Measurements from ENCODE around the gene SPIN3.
"Not testable (repeated sequence)": the region's sequence is repeated elsewhere in the genome, so short reads cannot be mapped to it uniquely, and the experiment has no call there.

Gene SPIN3

GRCh38 chrX:56995271-56995994 lies at the start of gene SPIN3:
Gene SPIN3 (minus strand): TSS chrX:56995541. CDS start chrX:56994947, 594 bp downstream.
- peak; percentile 38 to 47 for DNase-seq (ENCODE audit: low read depth in 2 of 2)

DNA sequence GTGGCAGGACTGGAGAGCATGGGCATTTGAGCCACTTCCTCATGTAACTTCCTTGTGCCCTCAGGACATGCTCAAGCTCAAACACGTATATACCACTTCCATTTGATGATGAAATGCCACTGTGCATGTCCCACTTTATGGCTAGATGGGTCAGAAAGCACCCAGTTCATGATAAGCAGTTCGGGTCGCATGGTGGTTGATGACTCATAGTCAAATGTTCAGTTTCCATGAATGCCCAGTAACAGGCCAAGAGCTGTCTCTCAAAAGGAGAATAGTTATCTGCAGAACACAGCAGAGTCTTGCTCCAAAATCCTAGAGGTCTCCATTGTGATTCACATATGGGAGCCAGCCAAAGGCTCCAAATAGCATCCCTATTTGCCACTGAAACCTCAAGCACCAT lies 48.9 kb upstream of the SPIN3 start:
- DNase-seq (ENCODE audit: low read depth in 2 of 2), result no peak

- DNase-seq (ENCODE audit: low read depth in 2 of 2), result not testable (repeated sequence)
Measured at GRCh38 chrX:57037265-57037664, 41.9 kb upstream of the SPIN3 start.

- no peak for DNase-seq (ENCODE audit: low read depth in 2 of 2)
Measured at GRCh38 chrX:56994375-56995270, 718 bp downstream of the SPIN3 start.

DNA sequence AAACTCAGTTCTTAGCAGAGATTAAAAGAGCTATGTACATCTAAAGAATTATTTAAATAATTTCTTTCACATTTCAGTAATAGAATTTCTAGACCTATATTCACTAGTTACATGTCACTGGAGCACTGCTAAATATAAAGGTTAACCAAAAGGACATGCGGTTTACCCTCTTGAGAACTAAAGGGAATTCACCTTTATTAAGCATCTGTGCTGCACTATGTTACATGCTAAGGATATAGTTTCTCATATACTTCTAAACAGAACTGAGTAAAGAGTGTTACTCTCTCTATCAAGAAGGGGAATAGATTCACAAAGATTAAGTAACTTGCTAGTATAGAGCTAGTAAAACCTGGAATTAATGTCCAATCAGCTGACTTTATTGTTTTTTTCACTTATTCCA lies 7.6 kb downstream of the SPIN3 start:
- DNase-seq (ENCODE audit: low read depth in 2 of 2), result no peak

DNA sequence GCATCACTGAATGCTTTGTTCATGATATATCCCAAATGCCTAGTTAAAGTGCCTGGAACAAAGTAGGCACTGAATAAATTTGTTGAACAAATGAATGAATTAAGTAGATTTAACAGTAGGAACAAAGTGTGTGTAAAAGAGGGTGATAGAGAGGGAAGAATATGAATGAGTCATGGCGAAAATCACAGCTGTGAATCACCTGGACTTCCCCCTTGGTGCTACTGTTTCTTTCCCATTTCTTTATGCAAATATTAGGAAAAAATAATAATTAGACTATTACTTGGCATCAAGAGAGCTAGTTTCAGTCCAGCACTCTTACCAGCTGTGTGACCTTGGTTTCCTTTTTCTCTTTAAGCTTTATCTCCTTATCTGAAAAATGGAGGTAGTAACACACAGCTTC lies 9.2 kb downstream of the SPIN3 start:
- DNase-seq (ENCODE audit: low read depth in 2 of 2), result no peak

DNA sequence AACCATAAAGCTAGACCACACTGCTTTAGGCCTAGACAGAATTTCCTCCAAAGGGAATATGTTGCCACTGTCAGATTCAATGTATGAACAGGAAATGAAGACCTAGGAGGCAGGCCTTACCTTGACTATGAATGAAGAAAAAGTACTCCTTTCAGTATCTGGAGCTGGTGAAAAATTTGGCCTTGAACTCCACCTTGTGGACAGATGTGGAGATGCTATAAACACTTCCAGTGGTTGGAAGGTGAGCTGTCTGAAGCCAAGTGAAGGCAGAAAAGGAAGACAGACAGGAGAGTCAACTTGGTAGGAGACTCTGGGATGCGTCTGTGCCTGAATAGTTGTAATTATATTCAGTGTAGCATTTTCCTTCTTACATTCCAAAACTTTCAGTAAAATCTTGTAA lies 17.2 kb downstream of the SPIN3 start:
- no peak for DNase-seq (ENCODE audit: low read depth in 2 of 2)

DNA sequence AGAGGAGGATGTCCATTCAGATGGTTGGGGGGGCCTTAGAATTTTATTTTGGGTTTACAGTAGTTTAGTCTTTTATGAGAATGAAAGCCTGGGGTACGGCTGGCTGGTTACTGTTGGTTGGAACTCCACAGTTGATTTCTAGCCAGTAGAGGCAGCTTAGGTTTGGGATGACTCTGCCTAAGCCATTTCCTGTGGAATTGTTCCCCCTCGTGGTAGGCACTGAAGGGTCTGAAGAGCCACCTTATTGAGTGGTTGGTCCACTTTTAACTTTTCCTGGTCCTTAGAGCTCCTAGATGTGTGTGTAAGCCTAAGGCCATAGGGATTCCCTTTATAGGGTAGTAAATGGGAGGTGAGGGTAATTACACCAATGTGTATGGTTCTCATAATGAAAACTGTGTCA lies 19.7 kb downstream of the SPIN3 start:
- no peak for DNase-seq (ENCODE audit: low read depth in 2 of 2)

DNA sequence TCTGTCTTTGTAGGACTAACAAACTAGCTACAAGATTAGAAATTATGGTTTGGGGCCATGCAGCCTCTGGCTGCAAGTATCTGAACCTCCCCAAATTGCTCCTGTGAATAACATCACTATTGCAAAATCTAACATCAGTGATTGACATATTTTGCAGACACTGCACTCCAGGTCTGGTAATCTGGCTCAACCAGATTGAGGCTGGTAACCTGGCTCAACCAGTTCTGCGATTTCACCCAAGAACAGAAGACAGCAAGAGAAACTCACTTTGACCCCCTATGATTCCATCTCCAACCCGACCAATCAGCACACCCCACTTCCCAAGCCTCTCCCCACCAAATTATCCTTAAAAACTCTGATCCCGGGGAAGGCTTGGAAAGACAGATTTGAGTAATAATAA lies 20.9 kb downstream of the SPIN3 start:
- no peak for DNase-seq (ENCODE audit: low read depth in 2 of 2)

- DNase-seq (ENCODE audit: low read depth in 2 of 2), result no peak
Measured at GRCh38 chrX:56969559-56969958, 25.8 kb downstream of the SPIN3 start.

- no peak for DNase-seq (ENCODE audit: low read depth in 2 of 2)
Measured at GRCh38 chrX:56968980-56969379, 26.4 kb downstream of the SPIN3 start.

DNA sequence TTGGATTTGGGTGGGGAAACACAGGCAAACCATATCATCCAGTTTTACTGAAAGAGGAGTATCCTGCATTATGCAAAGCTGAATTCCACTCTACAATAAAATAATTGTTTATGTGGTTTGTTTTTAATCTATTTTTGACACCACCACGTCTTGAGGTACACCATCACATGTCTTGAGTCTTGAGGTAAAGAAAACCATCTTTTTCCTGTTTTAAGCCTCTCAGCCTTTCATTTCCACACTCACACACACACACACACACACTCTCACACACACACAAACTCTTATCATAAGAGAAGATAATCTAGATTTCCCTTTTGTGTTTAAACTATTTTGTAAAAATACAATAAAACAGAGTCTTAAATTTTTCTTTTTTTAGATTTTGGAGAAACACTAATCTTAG lies 32.0 kb downstream of the SPIN3 start:
- no peak for DNase-seq (ENCODE audit: low read depth in 2 of 2)

DNA sequence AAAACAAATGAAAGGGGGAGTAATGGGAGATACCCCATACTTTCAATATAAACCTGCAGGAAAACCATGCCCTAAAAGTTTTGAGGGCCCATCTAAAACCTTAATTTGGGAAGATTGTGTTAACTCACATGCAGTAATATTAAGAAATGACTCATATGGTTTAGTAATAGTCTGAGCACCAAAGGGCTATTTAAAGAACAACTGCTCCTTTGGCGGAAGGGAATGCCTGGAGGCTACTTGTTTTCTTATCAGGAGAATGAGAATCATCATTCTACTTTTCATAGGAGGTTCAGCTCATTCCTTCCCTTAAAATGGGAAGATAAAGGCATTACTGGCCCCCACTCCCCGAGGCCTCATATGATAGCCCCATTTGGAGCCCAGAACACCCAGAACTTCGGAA lies 47.6 kb downstream of the SPIN3 start:
- no peak for DNase-seq (ENCODE audit: low read depth in 2 of 2)

DNA sequence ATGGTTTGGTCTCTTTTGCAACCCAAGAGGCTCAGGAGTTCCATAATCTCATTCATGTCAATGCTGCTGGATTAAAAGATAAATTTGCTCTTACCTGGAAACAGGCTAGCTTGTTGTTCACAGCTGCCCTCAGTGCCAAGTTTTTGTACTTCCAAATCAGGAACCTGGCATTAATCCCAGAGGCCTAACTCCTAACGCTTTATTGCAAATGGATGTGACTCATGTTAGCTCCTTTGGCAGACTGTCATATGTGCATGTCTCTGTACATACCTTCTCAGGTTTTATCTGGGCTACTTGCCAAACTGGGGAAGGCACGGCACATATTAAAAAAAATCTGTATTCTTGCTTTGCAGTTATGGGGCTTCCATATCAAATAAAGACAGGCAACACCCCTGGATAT lies 49.1 kb downstream of the SPIN3 start:
- not testable (repeated sequence) for DNase-seq (ENCODE audit: low read depth in 2 of 2)

GRCh38 chrX:56945226-56945625 lies 50.1 kb downstream of the SPIN3 start:
- DNase-seq (ENCODE audit: low read depth in 2 of 2), result not testable (repeated sequence)

- DNase-seq (ENCODE audit: low read depth in 2 of 2), result no peak
Measured at GRCh38 chrX:56943264-56943663, 52.1 kb downstream of the SPIN3 start.

Measured in stimulated activated CD8-positive, alpha-beta memory T cell treated with anti-CD3 and anti-CD28 coated beads, Interleukin-2, amount 100 ng/mL, for 48 hours (primary cell).